HepG2 (cell line): ENCODE measurements around the gene NOTCH4. TPM values are rescaled to one million over a fixed set of nuclear protein-coding genes. Genes with fewer than 3 reads are reported as not detected.

Experiments used
- AHR ChIP-seq: IDR thresholded peaks from 2 replicates; pipeline ENCODE4 v1.6.1; 2018; ENCODE audit warnings: missing genetic modification reagents, missing compliant biosample characterization
- ETV5 ChIP-seq: IDR thresholded peaks from 2 replicates; pipeline ENCODE4 v1.6.1; 2018; ENCODE audit warnings: missing biosample characterization, missing genetic modification reagents, inconsistent platforms, borderline replicate concordance
- FOSL2 ChIP-seq: sonication (generic); formaldehyde crosslinking; IDR thresholded peaks from 2 replicates; pipeline ENCODE4 v1.4.0; 2020; ENCODE audit warnings: missing genetic modification reagents
- HINFP ChIP-seq: sonication (generic); formaldehyde crosslinking; IDR thresholded peaks from 2 replicates; pipeline ENCODE4 v1.4.0; 2020; ENCODE audit warnings: low read depth, mild to moderate bottlenecking, missing genetic modification reagents
- ISL2 ChIP-seq: sonication (generic); formaldehyde crosslinking; IDR thresholded peaks from 2 replicates; pipeline ENCODE4 v1.5.0; 2020; ENCODE audit warnings: missing genetic modification reagents
- KLF15 ChIP-seq: sonication (generic); formaldehyde crosslinking; IDR thresholded peaks from 2 replicates; pipeline ENCODE4 v1.8.1; 2023; ENCODE audit warnings: borderline replicate concordance, mild to moderate bottlenecking, inconsistent platforms, missing genetic modification reagents, mixed read lengths
- NR1H2 ChIP-seq: sonication (generic); formaldehyde crosslinking; IDR thresholded peaks from 2 replicates; pipeline ENCODE4 v1.8.1; 2022; ENCODE audit warnings: low read depth, missing genetic modification reagents, borderline replicate concordance
- PHF20 ChIP-seq: sonication (generic); formaldehyde crosslinking; IDR thresholded peaks from 2 replicates; pipeline ENCODE4 v1.5.0; 2020; ENCODE audit warnings: mild to moderate bottlenecking, missing genetic modification reagents
- SNRNP70 ChIP-seq: fragments of 200-400 bp; formaldehyde crosslinking; IDR thresholded peaks from 2 replicates; pipeline ENCODE4 v1.6.1; 2017; ENCODE audit warnings: mild to moderate bottlenecking, low read depth, low read length, moderate library complexity
- TBX3 ChIP-seq: fragments of 450-650 bp; IDR thresholded peaks from 2 replicates; pipeline ENCODE4 v1.6.1; 2017; ENCODE audit warnings: antibody characterized with exemption, mild to moderate bottlenecking, inconsistent platforms, borderline replicate concordance
- ZNF160 ChIP-seq: sonication (generic); formaldehyde crosslinking; IDR thresholded peaks from 2 replicates; pipeline ENCODE4 v1.8.0; 2022; ENCODE audit warnings: mild to moderate bottlenecking, inconsistent platforms, missing genetic modification reagents
- ZNF354B ChIP-seq: sonication (generic); formaldehyde crosslinking; IDR thresholded peaks from 2 replicates; pipeline ENCODE4 v1.8.0; 2022; ENCODE audit warnings: mild to moderate bottlenecking, missing genetic modification reagents
- ZNF691 ChIP-seq: sonication (generic); formaldehyde crosslinking; IDR thresholded peaks from 2 replicates; pipeline ENCODE4 v1.4.0; 2020; ENCODE audit warnings: missing genetic modification reagents, low read depth, mild to moderate bottlenecking, borderline replicate concordance
- ZNF841 ChIP-seq: sonication (generic); formaldehyde crosslinking; IDR thresholded peaks from 2 replicates; pipeline ENCODE4 v1.8.1; 2023; ENCODE audit warnings: missing genetic modification reagents, borderline replicate concordance
- ZSCAN5A ChIP-seq: sonication (generic); formaldehyde crosslinking; IDR thresholded peaks from 2 replicates; pipeline ENCODE4 v1.8.0; 2022; ENCODE audit warnings: mild to moderate bottlenecking, missing genetic modification reagents, borderline replicate concordance
- ZSCAN9 ChIP-seq: IDR thresholded peaks from 2 replicates; pipeline ENCODE4 v1.6.1; 2016; ENCODE audit warnings: borderline replicate concordance
- polyA plus RNA-seq, 8 experiments: library from polyadenylated mRNA; depleted of rRNA in 3 of 8; stranded (reverse) in 7 of 8; unstranded in 1 of 8; fragments of >200 nt; fragmentation: Illumina TruSeq in 4 of 8; extraction: Trizol in 4 of 8; gene quantifications; 2 replicates each; pipeline versions ENCODE4 v1.2.1 to v1.2.3, GENCODE V29; 2011 to 2016; ENCODE audit warnings: low read depth in 4 of 8, missing spikeins in 1 of 8, mixed read lengths in 1 of 8; ENCODE audit not compliant: insufficient read depth in 1 of 8
- total RNA-seq, 5 experiments: library from RNA; depleted of rRNA; stranded (reverse); fragments of >200 nt; fragmentation: Illumina TruSeq; extraction: Trizol; gene quantifications; 2 replicates each; pipeline ENCODE4 v1.2.3, GENCODE V29; 2016; ENCODE audit warnings: low read depth in 1 of 5
- TF ChIP-seq, protein P1 (sequence below): sonication (generic); formaldehyde crosslinking; IDR thresholded peaks from 2 replicates; pipeline ENCODE4 v1.5.0; 2020; ENCODE audit warnings: missing genetic modification reagents, mild to moderate bottlenecking, borderline replicate concordance
- TF ChIP-seq, protein P2 (sequence below): sonication (generic); formaldehyde crosslinking; IDR thresholded peaks from 2 replicates; pipeline ENCODE4 v1.8.0; 2022; ENCODE audit warnings: missing genetic modification reagents, mild to moderate bottlenecking, borderline replicate concordance
- TF ChIP-seq, protein P3 (sequence below): fragments of 450-650 bp; IDR thresholded peaks from 2 replicates; pipeline ENCODE4 v1.6.1; 2017

Gene NOTCH4
- total and polyA plus RNA-seq, 2 of the 13 experiments (the other 11 are each of a cell fraction or from before 2014, with no cell fraction given): 0.51 to 0.83 TPM

- TF ChIP-seq, protein P1, sequence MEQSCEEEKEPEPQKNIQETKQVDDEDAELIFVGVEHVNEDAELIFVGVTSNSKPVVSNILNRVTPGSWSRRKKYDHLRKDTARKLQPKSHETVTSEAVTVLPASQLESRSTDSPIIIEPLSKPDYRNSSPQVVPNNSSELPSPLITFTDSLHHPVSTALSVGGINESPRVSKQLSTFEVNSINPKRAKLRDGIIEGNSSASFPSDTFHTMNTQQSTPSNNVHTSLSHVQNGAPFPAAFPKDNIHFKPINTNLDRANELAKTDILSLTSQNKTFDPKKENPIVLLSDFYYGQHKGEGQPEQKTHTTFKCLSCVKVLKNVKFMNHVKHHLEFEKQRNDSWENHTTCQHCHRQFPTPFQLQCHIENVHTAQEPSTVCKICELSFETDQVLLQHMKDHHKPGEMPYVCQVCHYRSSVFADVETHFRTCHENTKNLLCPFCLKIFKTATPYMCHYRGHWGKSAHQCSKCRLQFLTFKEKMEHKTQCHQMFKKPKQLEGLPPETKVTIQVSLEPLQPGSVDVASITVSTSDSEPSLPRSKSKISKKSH: no peak
- no peak for TF ChIP-seq ZNF691
- TF ChIP-seq NR1H2 (CRISPR knock-in tag): no peak
- no peak for TF ChIP-seq ZNF354B (CRISPR knock-in tag)
- no peak for TF ChIP-seq AHR (CRISPR knock-in tag)
- no peak for TF ChIP-seq ISL2 (CRISPR knock-in tag)
- TF ChIP-seq, protein P2, sequence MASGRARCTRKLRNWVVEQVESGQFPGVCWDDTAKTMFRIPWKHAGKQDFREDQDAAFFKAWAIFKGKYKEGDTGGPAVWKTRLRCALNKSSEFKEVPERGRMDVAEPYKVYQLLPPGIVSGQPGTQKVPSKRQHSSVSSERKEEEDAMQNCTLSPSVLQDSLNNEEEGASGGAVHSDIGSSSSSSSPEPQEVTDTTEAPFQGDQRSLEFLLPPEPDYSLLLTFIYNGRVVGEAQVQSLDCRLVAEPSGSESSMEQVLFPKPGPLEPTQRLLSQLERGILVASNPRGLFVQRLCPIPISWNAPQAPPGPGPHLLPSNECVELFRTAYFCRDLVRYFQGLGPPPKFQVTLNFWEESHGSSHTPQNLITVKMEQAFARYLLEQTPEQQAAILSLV (CRISPR knock-in tag): no peak
- no peak; the same call in 1 of the 2 replicates for TF ChIP-seq ETV5
- TF ChIP-seq SNRNP70: no peak
- no peak for TF ChIP-seq ZNF160 (CRISPR knock-in tag)
- no peak for TF ChIP-seq TBX3
- no peak for TF ChIP-seq ZSCAN5A
- TF ChIP-seq ZNF841 (CRISPR knock-in tag): no peak
- TF ChIP-seq KLF15 (CRISPR knock-in tag): no peak
- no peak for TF ChIP-seq PHF20 (CRISPR knock-in tag)
- TF ChIP-seq HINFP (CRISPR knock-in tag): peak; percentile 99
- TF ChIP-seq, protein P3, sequence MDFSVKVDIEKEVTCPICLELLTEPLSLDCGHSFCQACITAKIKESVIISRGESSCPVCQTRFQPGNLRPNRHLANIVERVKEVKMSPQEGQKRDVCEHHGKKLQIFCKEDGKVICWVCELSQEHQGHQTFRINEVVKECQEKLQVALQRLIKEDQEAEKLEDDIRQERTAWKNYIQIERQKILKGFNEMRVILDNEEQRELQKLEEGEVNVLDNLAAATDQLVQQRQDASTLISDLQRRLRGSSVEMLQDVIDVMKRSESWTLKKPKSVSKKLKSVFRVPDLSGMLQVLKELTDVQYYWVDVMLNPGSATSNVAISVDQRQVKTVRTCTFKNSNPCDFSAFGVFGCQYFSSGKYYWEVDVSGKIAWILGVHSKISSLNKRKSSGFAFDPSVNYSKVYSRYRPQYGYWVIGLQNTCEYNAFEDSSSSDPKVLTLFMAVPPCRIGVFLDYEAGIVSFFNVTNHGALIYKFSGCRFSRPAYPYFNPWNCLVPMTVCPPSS: no peak
- TF ChIP-seq ZSCAN9 (CRISPR knock-in tag): no peak
- TF ChIP-seq FOSL2 (CRISPR knock-in tag): no peak
Measured at GRCh38 chr6:32195652-32195901, 28.3 kb downstream of the NOTCH4 start (continued).
